C4-2B (cell line): ENCODE results near the gene SOX5.

Experiments used
- H3K27ac ChIP-seq: fragments of 450-650 bp; 2 replicates; pipeline ENCODE4 v1.5.1; 2017
- CTCF ChIP-seq: fragments of 450-650 bp; conservative IDR thresholded peaks from 2 replicates; pipeline ENCODE4 v1.5.1; 2017; ENCODE audit warnings: mild to moderate bottlenecking
- ZFX ChIP-seq: fragments of 450-650 bp; IDR thresholded peaks from 2 replicates; pipeline ENCODE4 v1.6.1; 2017

Gene SOX5

DNA sequence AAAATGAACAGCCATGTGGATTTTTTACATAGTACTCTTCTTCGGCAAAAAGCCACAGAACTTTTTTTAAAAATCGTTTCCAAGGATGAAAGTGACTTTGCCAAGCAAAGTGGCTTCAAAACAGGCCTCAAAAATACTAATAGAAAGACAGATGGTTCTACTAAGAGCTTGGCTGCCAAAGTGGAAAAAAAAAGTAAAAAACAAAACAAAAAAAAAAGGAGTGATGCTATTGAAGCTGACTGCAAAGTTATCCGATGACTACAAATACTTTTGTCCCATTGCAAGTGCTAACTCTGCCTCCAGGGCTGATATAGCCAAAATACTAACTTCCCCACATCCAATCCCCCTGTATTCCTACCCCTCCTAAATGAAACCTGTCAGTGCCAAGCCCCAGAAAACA is 277.6 kb downstream of the SOX5 start:
- TF ChIP-seq ZFX: no peak
- TF ChIP-seq CTCF: no peak
- H3K27ac ChIP-seq: no peak overlapping the region

- TF ChIP-seq ZFX: no peak
- no peak overlapping the region for H3K27ac ChIP-seq
These were observed 278.8 kb downstream of the SOX5 start for GRCh38 chr12:23670684-23671083.

GRCh38 chr12:23669691-23670090 is 279.8 kb downstream of the SOX5 start:
- TF ChIP-seq CTCF: no peak
- TF ChIP-seq ZFX: no peak

GRCh38 chr12:23666866-23667265 is 282.6 kb downstream of the SOX5 start:
- TF ChIP-seq ZFX (no peak), CTCF (no peak)
- no peak overlapping the region for H3K27ac ChIP-seq

More at GRCh38 chr12:23669691-23670090, 279.8 kb downstream of the SOX5 start:
- no peak overlapping the region for H3K27ac ChIP-seq

GRCh38 chr12:23662966-23663365 is 286.5 kb downstream of the SOX5 start:
- TF ChIP-seq CTCF: no peak
- TF ChIP-seq ZFX: no peak

DNA sequence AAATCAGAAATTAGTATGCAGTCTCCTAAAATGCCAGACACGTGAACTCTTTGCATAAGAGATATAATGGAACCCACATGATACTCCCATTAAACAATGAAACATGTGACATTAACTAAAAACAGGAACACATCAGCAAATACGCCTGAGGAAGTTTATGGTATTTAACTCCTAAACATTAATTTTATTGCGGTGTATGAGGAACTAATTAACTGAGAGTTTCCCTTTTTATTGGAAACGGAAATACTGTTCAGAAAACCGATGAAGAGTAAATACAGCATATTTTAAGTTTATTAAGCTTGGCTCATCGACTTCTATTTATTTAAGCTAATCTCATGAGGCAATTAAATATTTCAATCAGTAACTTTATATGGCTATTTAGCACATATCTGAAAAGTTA is 290.3 kb downstream of the SOX5 start:
- H3K27ac ChIP-seq: no peak overlapping the region
- TF ChIP-seq CTCF (no peak), ZFX (no peak)

More at GRCh38 chr12:23662966-23663365, 286.5 kb downstream of the SOX5 start:
- H3K27ac ChIP-seq: no peak overlapping the region

DNA sequence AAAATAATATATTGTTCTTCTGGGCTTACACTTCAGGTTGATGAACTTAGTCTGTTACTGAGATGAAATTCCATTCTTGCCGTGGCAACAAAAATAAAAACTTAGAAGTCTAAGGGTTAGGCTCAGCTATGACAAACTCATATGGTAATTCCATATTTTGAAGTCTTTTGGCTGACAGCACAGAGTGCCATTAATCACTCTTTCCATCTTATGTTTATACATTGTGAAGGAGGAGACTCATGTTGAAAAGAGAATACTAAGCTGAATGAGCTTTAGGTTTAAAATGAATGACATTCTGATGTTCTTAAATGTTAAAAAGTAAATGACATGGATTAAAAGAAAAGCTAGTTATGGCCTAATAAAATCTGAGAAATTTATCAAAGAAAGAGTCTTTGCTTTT is 291.9 kb downstream of the SOX5 start:
- TF ChIP-seq ZFX: no peak
- no peak for TF ChIP-seq CTCF
- no peak overlapping the region for H3K27ac ChIP-seq

DNA sequence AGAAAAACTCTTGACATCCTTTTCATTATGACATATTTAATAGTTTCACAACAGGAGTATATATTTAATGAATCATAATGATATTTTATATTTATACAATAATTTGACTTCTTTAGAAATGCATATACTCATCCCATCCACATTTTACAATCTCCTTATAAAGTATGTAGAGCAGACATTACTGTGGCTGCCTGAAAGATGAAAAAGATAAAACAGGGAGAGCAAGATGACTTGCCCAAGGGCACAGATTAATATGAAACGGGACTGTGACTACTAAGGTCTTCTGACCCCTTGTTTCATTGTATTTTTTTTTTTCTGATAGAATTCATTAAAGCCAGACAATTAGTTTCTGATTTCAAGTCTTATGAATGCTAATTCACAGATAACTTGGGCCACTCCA is 293.6 kb downstream of the SOX5 start:
- TF ChIP-seq CTCF (no peak), ZFX (no peak)
- no peak overlapping the region for H3K27ac ChIP-seq
